Measurements from ENCODE around the gene SASH3. TPM values are rescaled to one million over a fixed set of nuclear protein-coding genes. Genes with fewer than 3 reads are reported as not detected.

Gene SASH3
- total RNA-seq, 1 donor from 2014 or later, result not detected

- H3K27ac Mint-ChIP-seq, result no peak overlapping the region
- DNase-seq (ENCODE audit: low spot score, unreplicated experiment), result no peak
- TF ChIP-seq CTCF (IDR thresholded peaks at IDR 0.05; ENCODE audit: unreplicated experiment), result no peak
- H3K4me3 Mint-ChIP-seq (ENCODE audit: low read depth), result no peak overlapping the region
- no peaks in the 10 kb centered on the region for H3K9me3 Mint-ChIP-seq (ENCODE audit: low read depth)
- peaks cover 1% of the 10 kb centered on the region for H3K4me1 Mint-ChIP-seq (ENCODE audit: low read depth)
- no peaks in the 10 kb centered on the region for H3K36me3 Mint-ChIP-seq (ENCODE audit: insufficient read depth)
- no peaks in the 10 kb centered on the region for H3K27me3 Mint-ChIP-seq
Measured at GRCh38 chrX:129772796-129773431, 6.8 kb upstream of the SASH3 start.

GRCh38 chrX:129773649-129774458 lies 5.9 kb upstream of the SASH3 start:
- H3K27ac Mint-ChIP-seq, result no peak overlapping the region
- TF ChIP-seq CTCF (IDR thresholded peaks at IDR 0.05; ENCODE audit: unreplicated experiment), result no peak
- H3K9me3 Mint-ChIP-seq (ENCODE audit: low read depth), result peaks cover under 1% of the 10 kb centered on the region
- no peaks in the 10 kb centered on the region for H3K27me3 Mint-ChIP-seq
- DNase-seq (ENCODE audit: low spot score, unreplicated experiment), result no peak
- H3K36me3 Mint-ChIP-seq (ENCODE audit: insufficient read depth), result no peaks in the 10 kb centered on the region
- H3K4me1 Mint-ChIP-seq (ENCODE audit: low read depth), result peaks cover 1% of the 10 kb centered on the region
- no peak overlapping the region for H3K4me3 Mint-ChIP-seq (ENCODE audit: low read depth)

GRCh38 chrX:129777218-129778030 lies 2.3 kb upstream of the SASH3 start:
- Mint-ChIP-seq H3K27ac (no peak overlapping the region), H3K9me3 (ENCODE audit: low read depth) (peaks cover 7% of the 10 kb centered on the region), H3K27me3 (no peaks in the 10 kb centered on the region), H3K36me3 (ENCODE audit: insufficient read depth) (peaks cover 1% of the 10 kb centered on the region), H3K4me3 (ENCODE audit: low read depth) (no peak overlapping the region), H3K4me1 (ENCODE audit: low read depth) (peaks cover 1% of the 10 kb centered on the region)
- no peak for DNase-seq (ENCODE audit: low spot score, unreplicated experiment)
- no peak for TF ChIP-seq CTCF (IDR thresholded peaks at IDR 0.05; ENCODE audit: unreplicated experiment)

- Mint-ChIP-seq H3K27me3 (no peaks in the 10 kb centered on the region), H3K9me3 (ENCODE audit: low read depth) (peaks cover 7% of the 10 kb centered on the region), H3K4me3 (ENCODE audit: low read depth) (no peak overlapping the region), H3K4me1 (ENCODE audit: low read depth) (peaks cover 1% of the 10 kb centered on the region), H3K36me3 (ENCODE audit: insufficient read depth) (peaks cover 1% of the 10 kb centered on the region), H3K27ac (no peak overlapping the region)
- no peak for DNase-seq (ENCODE audit: low spot score, unreplicated experiment)
- no peak for TF ChIP-seq CTCF (IDR thresholded peaks at IDR 0.05; ENCODE audit: unreplicated experiment)
Measured at GRCh38 chrX:129779086-129779672, 570 bp upstream of the SASH3 start.

Measured in progenitor cell of endocrine pancreas (in vitro differentiated cells).